Inflammatory macrophage (primary cell): ENCODE measurements around the gene CYP26A1.
"Not testable (repeated sequence)": the region's sequence is repeated elsewhere in the genome, so short reads cannot be mapped to it uniquely, and the experiment has no call there.

Experiments
- DNase-seq, 2 donors: peaks; one replicate each; pipeline ENCODE4 v3.0.0-alpha.2; 2020 to 2022

CYP26A1 gene

DNA sequence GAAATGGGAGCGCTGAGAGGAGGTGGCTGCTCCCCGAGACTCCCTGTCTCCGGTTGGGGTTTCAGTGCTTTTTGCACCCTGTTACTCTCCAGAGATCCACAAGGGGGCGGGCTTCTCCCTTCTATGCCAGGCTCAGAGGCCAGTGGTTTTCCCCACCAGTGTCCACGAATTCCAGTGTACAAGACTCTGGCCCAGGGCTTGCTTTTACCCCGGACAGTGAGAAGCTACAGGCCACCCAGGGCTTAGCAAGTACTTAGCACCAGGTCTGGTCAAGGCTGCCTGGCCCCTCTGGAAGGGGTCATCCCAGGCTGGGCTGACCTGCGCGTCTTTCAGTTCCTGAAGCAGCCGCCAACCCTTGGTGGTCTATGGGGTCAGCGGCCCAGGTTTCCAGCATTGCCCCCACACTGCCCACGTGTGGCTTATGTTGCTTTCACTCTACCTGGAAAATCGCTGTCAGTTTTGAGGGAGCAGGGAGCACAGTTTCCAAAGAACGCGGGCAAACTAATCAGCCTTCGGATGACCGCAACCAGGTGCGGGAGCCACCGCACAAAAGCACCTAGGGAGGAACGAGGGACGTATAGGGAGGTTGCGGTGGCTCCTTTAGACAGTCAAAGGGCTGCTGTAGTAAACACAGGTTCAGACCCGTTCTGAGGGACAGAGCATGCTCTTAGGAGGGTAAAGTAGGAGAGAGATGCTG, 6.8 kb downstream of the CYP26A1 start:
- DNase-seq, result peak; percentile 60 to 62

DNA sequence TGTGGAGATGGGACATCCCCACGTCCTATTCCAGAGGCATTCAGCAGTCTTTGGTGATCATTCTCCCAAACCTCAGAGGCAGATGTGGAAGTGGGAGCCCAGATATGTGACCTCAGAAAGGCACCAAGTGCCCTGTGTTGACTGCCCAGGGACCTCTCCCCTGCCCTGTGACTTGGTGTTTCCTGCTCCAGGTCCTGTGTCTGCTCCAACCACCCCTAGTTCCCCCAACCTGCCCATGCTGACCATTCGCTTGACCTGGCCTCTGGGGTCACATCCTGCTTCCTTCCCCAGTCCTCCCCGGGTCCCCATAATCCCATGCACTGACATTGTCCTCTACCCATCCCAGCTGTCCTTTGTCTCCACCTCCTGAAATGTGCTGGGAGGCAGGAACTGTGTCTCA, 7.6 kb downstream of the CYP26A1 start:
- no peak for DNase-seq

DNA sequence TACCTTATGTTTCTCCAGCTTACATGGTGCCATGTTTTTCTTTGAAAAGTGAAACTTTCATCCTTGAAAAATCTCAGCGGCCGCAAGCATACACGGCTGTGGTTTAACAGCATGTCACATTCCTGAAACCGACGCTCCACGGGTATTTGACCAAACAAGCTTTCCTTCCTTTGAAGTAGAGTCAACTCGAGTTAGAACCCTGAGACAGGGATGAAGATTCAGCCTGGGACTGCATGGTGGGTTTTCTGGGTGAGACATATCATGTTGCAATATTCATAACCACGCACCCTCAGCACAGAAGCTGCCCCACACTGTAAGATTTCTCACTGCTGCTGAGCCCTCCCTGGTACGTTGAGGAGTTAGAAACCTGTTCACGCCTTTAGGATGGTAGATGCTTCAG, 8.1 kb downstream of the CYP26A1 start:
- no peak for DNase-seq

DNA sequence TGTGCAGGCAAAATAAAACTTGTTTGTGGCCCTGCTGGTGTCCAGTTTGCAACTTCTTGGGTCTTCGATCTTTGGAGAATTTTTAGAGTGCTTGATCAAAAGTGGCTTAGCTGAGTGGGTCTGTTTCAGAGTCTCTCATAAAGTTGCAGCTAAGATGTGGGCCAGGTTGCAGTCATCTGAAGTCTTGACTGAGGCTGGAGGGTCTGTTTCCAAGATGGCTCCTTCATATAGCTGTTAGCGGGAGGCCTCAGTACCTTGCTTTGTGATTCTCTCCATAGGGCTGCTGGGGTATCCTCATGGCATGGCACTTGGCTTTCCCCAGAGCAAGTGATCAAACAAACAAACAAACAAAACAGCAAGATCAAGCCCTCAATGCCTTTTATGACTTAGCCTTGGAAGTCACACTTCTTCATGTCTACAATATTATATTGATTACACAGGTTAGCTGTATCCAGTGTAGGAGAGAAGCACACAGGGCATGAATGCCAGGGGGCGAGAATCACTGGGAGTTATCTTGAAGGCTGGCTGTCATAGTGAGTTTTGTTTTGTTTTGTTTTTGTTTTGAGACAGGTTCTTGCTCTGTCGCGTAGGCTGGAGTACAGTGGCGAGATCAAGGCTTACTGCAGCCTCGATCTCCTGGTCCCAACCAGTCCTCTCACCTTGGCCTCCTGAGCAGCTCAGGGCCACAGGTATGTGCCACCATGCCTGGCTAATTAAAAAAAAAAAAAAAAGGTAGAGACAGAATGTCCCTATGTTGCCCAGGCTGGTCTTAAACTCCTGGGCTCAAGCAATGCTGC, 10.2 kb downstream of the CYP26A1 start:
- no peak for DNase-seq

DNA sequence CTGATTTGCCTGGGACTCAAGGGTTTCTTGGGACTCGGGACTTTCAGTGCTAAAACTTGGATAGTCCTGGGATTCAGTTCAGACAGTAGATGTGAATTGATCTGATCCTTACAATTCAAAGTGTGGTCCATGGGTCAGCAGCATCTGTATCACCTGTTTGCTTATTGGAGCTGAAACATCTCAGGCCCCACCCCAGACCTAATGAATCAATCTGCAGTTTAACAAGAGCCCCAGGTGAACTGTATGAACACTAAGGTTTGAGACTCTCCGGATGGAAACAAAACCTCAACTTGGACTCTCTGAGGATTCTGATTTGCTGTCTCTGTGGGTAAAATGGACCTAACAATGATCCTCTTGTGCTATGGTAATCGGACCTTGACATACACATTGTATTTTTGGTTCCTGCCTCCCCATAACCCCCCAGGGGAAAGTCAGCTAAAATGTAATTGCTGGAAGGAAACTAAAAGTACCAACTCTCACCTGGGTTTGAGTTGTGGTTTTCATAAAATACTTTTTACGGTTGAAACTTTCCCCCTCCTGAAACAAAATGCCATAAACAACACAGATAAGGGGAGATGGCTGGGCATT, 11.7 kb downstream of the CYP26A1 start:
- DNase-seq, result no peak

DNA sequence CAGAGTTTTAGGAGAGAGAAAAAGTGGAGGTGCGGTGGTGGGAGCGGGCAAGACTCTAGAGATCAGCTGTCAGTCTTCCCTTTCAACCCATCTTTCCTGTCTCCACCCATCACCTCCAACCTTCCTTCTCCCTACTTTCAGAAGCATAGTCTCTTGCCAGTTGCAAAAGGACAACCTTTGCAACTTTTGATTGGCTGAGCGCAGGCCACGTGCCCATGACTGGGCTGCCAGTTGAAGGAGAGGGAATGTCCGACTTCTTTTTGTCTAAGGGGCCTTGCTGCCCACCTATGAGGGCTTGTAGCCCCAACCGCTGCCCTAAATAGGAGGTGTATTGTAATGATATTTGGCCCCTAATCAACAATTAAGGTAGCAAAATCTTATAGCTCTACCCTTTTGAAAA, 12.6 kb downstream of the CYP26A1 start:
- no peak for DNase-seq

DNA sequence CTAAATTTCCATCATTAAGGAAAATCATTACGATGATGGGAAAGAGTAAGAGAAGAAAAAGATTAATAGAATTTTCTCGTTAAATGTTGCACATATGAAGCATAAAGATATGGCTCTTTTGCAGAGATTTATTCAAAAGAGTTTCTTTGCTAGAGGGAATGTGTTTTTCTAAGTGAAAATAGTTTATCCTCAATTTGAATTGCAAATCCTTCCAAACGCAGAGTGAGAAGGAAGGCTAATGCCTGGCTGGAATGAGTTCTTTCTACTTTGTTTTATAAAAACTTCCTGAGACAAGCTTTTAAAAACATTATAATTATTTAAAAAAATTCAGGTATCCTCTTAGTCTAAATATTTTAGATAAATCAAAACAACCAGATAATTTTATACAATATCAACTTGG, 14.2 kb downstream of the CYP26A1 start:
- DNase-seq, result no peak

DNA sequence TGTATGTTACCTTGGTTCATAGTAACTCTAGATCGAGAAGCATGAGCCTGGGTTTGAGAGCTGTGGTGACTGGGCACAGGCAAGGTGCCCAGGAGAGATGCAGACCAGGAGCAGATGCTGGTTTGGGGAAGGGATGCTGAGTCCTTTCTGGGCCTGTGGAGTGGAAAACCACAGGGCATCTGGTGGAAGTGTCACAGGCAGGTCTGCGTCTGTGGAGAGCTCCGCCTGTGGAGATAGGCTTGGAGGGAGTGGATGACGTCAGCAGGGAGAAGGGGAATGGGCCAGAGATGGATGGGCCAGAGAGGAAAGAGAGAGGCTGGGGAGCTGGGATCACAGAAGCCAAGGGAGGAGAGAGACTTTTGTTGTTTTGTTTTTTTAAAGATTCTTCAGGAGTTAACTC, 14.8 kb downstream of the CYP26A1 start:
- DNase-seq, result no peak

DNA sequence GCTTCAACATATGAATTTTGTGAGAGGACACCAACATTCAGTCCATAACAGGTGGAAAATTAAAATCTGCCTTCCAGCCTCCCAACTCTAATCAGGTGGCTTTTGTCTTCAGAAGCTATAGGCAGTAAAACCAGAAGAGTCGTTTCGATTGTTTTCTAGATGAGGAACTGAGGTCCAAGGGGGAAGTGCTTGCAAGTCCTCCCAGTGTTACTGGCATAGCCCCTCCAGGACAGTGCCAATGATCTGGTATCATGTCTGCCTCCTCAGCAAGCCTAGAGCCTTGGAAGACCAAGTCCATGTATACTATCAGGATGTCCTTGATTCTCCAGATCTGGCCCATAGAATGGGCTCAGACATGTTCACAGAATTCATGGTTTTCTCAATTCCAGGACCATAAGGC, 16.9 kb downstream of the CYP26A1 start:
- DNase-seq, result peak; percentile 30 to 34

DNA sequence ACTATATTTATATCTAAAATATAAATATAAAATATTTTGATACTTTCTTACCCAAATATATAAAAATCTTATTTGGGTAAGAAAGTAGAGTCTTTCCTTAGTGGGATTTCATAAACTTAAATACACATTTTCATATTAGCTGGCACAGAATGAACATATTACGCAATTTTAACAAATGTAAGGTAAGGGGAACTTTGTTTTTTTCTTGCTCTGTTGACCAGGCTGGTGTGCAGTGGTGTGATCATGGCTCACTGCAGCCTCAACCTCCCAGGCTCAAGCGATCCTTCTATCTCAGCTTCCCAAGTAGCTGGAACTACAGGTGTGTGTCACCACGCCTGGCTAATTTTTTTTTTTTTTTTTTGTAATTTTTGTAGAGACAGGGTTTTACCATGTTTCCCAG, 18.3 kb downstream of the CYP26A1 start:
- DNase-seq, result no peak

DNA sequence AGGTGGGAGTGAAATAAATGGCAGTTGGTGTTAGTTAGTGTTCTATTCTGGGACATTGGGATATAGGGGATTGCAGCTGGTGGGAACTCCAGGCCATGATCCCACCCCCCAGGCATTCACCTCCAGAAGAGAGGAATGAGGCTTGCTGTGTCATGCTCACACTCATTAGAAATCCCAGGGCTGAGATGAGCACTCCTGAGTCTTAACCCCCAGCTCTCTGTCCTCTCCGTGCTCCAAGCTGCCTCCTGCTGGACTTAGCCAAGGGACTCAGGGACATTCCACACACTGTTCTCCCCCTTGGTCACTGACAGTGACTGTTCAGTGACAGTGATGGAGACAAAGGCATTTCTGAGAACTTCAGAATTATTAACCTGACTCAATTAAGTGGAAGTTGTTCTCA, 21.5 kb downstream of the CYP26A1 start:
- no peak for DNase-seq

DNA sequence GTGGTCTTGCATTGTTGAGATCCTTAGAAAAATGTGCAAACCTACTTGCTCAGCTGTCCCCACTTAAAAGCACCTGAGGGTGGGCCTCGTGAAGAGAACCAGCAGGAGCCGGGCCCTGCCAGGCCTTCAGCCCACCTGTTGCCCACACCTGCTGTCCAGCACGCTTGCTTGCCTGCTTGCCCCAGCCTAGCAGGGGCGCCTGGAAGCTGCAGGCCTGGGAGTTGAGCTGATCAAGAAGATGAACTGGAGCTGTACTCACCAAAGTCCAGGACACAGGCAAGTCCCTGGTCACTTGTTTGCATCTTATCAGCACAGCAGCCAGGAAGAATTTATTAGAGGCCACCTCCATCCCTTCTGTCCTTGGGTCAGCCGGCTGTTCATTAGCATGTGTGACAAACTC, 23.2 kb downstream of the CYP26A1 start:
- DNase-seq, result no peak

DNA sequence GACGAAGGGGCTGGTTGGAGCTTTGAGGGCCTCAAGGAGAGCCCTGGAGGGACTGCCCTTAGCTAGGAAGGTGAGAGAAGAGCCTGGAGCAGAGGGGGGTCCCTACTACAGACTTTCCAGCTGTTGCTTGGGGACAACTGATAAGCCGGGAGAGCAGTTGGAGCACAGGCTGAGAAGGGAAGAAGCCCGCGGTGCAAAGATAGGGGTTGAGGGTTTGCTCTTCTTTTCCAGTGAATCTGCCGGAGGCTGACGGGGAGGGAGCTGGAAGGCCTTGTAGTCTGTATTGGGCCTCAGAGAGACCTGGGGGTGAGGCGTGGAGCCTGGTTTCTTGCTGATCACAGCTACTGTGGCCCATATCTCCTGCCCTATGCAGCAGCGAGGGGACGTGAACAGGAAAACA, 23.7 kb downstream of the CYP26A1 start:
- no peak for DNase-seq

DNA sequence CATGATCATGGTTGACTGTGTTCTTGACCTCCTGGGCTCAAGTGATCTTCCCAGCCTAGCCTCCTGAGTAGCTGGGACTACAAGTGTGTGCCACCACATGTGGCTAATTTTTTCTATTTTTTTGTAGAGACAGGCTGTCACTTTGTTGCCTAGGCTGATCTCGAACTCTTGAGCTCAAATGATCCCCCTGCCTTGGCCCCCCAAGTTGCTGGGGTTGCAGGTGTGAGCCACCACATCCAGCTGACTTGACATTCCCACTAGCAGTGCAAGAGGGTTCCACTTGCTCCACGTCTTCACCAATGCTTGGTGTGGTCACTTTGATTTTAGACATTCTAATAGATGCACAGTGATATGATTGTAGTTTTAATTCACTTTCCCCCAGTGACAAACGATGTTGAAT, 25.1 kb downstream of the CYP26A1 start:
- DNase-seq, result no peak

DNA sequence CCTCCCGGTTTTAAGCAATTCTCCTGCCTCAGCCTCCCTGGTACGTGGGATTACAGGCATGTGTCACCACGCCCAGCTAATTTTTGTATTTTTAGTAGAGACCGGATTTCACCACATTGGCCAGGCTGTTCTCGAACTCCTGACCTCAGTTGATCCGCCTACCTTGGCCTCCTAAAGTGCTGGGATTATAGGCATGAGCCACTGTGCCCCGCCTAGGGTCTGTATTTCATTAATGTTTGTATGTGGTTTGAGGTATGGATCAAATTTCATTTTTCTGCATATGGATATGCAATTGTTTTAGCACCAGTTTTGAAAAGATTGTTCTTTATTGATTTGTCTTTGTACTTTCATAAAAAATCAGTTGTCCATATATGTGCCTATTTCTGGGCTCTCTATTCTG, 26.0 kb downstream of the CYP26A1 start:
- no peak for DNase-seq

DNA sequence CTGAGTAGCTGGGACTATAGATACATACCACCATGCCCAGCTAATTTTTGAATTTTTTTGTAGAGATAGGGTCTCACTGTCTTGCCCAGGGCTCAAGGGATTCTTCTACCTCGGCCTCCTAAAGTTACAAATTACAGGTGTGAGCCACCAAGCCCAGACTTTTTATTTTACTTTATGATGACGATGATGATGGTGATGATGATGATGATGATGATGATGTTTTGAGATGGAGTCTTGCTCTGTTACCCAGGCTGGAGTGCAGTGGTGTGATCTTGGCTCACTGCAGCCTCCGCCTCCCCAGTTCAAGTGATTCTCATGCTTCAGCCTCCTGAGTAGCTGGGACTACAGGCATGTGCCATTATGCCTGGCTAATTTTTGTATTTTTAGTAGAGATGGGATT, 27.5 kb downstream of the CYP26A1 start:
- not testable (repeated sequence) for DNase-seq

DNA sequence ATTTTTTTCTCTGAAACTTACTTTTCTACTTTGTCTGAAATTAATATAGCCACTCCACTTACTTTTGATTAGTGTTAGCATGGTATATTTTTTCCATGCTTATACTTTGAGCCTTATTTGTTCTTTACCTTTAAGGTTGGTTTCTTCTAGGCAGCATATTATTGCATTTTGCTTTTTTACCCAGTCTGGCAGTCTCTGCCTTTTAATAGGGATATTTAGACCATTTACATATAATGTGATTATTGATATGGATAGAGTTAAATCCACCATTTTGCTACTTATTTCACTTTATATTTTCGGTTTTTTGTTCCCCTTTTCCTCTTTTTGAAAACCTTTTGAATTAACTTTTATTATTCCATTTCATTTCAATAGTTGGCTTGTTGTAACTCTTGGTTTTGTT, 30.3 kb downstream of the CYP26A1 start:
- no peak for DNase-seq

DNA sequence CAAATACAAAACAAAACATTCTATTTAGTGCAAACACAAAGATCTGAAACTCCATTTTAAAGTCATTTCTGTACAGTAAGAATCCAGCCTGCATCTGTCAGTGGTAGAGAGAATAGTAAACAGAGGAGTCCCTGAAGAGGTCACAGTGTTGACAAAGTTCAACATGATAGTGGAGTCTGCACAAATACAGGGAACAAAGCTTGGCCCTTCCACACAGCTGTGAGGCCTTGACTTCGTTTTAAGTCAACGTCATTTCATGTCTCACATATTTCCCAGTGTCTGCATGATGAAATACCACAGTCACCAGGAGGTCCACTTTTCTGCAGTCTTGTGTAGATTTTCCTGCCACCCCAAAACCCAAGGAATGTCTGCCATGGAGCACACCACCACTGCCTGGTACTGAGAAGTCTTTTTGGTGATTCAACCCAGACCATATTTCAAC, 33.0 kb downstream of the CYP26A1 start:
- DNase-seq, result no peak

DNA sequence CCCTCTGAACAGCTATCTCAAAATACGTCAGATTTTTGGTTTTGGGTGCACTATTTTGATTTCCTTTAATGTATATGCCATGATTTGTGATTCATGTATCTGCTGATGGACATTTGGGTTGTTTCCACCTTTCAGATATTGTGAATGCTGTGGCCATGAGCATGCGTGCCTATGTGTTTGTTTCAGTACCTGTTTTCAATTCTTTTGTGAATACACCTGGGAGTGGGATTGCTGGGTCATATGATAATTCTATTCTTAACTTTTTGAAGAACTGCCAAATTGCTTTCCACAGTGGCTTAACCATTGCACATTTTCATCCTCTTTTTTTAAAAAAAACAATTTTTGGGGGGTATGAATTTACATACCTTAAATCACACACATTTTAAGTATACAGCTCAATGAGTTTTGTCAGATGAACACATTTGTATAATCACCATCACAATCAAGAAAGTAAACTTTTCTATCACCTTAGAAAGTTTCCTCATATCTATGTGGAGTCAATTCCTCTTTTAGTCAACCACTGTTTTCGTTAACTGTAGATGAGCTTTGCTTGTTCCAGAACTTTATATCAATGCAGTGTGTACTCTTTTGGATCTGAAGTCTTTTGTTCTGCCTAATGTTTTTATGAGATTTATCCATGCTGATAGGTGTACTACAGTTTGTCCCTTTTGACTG, 36.9 kb downstream of the CYP26A1 start:
- no peak for DNase-seq

DNA sequence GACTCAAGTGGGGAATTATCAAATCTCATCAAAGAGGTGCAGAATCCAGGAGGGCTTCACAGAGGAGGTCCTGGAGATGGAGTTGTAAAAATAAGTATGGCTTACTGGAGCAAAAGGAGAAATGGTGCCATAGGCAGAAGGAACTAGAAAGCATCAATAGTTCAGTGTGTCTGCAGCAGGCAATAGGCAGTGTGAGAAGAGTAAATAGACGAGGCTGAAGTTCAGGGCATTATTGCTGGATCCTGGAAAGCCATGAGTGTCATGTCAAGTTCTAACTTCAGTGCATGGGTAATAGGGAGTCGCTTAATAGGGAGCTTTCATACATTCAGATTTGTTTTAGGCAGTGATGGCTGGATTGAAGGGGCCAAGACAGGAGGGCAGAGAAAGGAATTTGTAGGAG, 39.3 kb downstream of the CYP26A1 start:
- DNase-seq, result no peak

DNA sequence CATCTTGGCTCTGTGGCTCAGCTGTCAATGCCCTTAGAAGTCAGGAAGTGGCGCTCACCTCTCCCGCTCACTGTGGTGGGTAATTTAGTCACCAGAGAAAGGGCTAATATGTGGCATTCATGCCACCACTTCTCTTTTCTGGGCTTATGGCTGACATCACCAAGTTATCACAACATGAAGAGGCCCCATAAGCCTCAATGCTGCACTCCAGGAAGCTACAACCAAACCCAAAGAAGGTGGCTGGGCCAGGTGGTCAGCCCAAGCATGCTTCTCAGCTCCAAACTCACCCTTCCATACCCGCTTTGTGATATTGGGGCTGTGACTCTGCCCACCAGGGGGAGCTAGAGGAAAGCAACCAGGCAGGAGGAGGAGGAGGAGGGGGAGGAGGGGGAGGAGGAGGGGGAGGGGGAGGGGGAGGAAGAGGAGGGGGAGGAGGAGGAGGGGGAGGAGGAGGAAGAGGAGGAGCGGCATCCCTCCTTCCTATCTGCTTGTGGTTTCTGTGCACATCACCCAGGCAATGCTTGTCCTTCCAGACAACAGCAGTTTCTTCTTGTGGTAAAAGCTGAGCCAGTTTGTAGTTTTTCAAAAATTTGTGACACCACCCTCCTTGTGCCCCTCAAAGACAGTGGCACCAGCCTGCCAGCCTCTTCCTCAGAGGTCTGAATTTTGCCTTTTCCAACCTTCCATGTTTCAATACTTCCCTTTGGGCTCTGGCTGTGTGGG, 42.1 kb downstream of the CYP26A1 start:
- DNase-seq, result peak; percentile 49 to 51

DNA sequence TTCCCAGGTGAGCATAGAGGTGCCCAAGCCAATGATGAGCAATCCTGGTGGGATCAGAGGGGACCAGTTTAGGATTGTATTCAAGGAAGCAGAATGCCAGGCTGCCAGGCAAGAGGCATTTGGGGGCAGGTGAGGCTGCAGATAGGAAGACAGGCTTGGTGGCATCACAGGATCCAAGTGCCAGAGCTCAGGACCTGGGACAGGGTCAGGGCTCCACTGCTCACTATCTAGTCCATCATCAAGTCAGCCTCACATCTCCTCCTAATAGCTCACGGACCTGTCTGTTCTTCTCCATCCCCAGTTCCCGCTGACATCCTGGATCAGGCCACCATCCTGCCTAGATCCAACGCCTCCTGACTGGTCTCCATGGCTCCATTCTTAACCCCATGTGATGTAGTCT, 47.6 kb downstream of the CYP26A1 start:
- no peak for DNase-seq

DNA sequence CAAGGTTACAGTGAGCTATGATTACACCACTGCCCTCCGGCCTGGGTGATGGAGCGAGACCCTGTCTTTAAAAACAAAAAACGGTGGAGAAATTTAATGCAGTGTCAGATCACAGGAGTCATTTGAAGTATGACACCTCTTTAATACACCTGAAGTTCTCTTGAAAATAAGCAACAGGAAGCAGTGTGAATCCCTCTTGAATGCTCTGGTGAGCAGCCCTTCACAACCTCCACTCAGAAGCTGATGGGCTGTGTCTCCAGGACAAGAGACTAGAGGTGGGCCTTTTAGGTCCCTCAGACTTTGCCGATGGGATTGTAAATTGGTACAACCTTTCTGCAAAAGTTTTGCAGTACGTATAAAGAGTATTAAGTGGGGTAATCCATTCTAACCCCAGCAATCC, 50.1 kb downstream of the CYP26A1 start:
- no peak for DNase-seq
